Neuron (in vitro differentiated cells): ENCODE results near the gene THAP4.
"Not testable (repeated sequence)": the region's sequence is repeated elsewhere in the genome, so short reads cannot be mapped to it uniquely, and the experiment has no call there.

Experiments
- H2AFZ ChIP-seq: one replicate; pipeline ENCODE4 v1.6.1; 2013; ENCODE audit warnings: low read depth, mild to moderate bottlenecking, inconsistent platforms, low read length, moderate library complexity
- H3K27me3 ChIP-seq: one replicate; pipeline ENCODE4 v1.6.1; 2013; ENCODE audit warnings: low read length; ENCODE audit not compliant: insufficient read depth
- H3K36me3 ChIP-seq: one replicate; pipeline ENCODE4 v1.6.1; 2013; ENCODE audit warnings: low read length; ENCODE audit not compliant: insufficient read depth
- H3K4me1 ChIP-seq: one replicate; pipeline ENCODE4 v1.6.1; 2013; ENCODE audit warnings: low read length; ENCODE audit not compliant: insufficient read depth
- H3K4me3 ChIP-seq: 2 replicates; pipeline ENCODE4 v1.5.1; 2013; ENCODE audit warnings: mild to moderate bottlenecking, low read length, moderate library complexity
- H3K9me3 ChIP-seq: one replicate; pipeline ENCODE4 v1.6.1; 2013; ENCODE audit warnings: low read length

Gene THAP4

GRCh38 chr2:241592126-241592845 is 44.7 kb downstream of the THAP4 start:
- Histone ChIP-seq H3K4me1 (no peaks in the 10 kb centered on the region), H3K9me3 (peaks cover 11% of the 10 kb centered on the region), H3K36me3 (peaks cover 14% of the 10 kb centered on the region), H2AFZ (no peak overlapping the region), H3K4me3 (no peak overlapping the region), H3K27me3 (no peaks in the 10 kb centered on the region)

GRCh38 chr2:241590496-241591455 is 46.2 kb downstream of the THAP4 start:
- Histone ChIP-seq H3K9me3 (peaks cover 22% of the 10 kb centered on the region), H3K36me3 (peaks cover 12% of the 10 kb centered on the region)
- not testable (repeated sequence) for H3K4me1 ChIP-seq, H3K27me3 ChIP-seq, H2AFZ ChIP-seq, H3K4me3 ChIP-seq

- H3K36me3 ChIP-seq = peaks cover 16% of the 10 kb centered on the region
- not testable (repeated sequence) for H3K4me3 ChIP-seq, H3K4me1 ChIP-seq, H2AFZ ChIP-seq, H3K27me3 ChIP-seq
- peaks cover 30% of the 10 kb centered on the region for H3K9me3 ChIP-seq
Observed at GRCh38 chr2:241589863-241590262, 47.1 kb downstream of the THAP4 start.

GRCh38 chr2:241586564-241587264 is 50.2 kb downstream of the THAP4 start:
- H2AFZ ChIP-seq = no peak overlapping the region
- no peaks in the 10 kb centered on the region for H3K4me1 ChIP-seq
- H3K27me3 ChIP-seq = no peaks in the 10 kb centered on the region
- H3K9me3 ChIP-seq = peaks cover 54% of the 10 kb centered on the region
- H3K36me3 ChIP-seq = peaks cover 38% of the 10 kb centered on the region
- no peak overlapping the region for H3K4me3 ChIP-seq

- Histone ChIP-seq H3K27me3 (no peaks in the 10 kb centered on the region), H3K36me3 (peaks cover 34% of the 10 kb centered on the region), H3K9me3 (peaks cover 48% of the 10 kb centered on the region), H3K4me3 (no peak overlapping the region), H2AFZ (no peak overlapping the region), H3K4me1 (no peaks in the 10 kb centered on the region)
Observed at GRCh38 chr2:241584436-241584835, 52.5 kb downstream of the THAP4 start.

GRCh38 chr2:241582806-241583205 is 54.2 kb downstream of the THAP4 start:
- H2AFZ ChIP-seq = no peak overlapping the region
- no peaks in the 10 kb centered on the region for H3K27me3 ChIP-seq
- no peak overlapping the region for H3K4me3 ChIP-seq
- peaks cover 34% of the 10 kb centered on the region for H3K36me3 ChIP-seq
- peaks cover 48% of the 10 kb centered on the region for H3K9me3 ChIP-seq
- no peaks in the 10 kb centered on the region for H3K4me1 ChIP-seq

GRCh38 chr2:241582328-241582727 is 54.6 kb downstream of the THAP4 start:
- Histone ChIP-seq H3K4me1 (no peaks in the 10 kb centered on the region), H2AFZ (no peak overlapping the region), H3K4me3 (no peak overlapping the region), H3K27me3 (no peaks in the 10 kb centered on the region), H3K9me3 (peaks cover 47% of the 10 kb centered on the region), H3K36me3 (peaks cover 34% of the 10 kb centered on the region)

GRCh38 chr2:241579281-241579680 is 57.7 kb downstream of the THAP4 start:
- H3K27me3 ChIP-seq = no peaks in the 10 kb centered on the region
- peaks cover 22% of the 10 kb centered on the region for H3K36me3 ChIP-seq
- no peak overlapping the region for H3K4me3 ChIP-seq
- H3K9me3 ChIP-seq = peaks cover 22% of the 10 kb centered on the region
- H2AFZ ChIP-seq = no peak overlapping the region
- no peaks in the 10 kb centered on the region for H3K4me1 ChIP-seq

GRCh38 chr2:241577413-241578122 is 59.4 kb downstream of the THAP4 start:
- no peaks in the 10 kb centered on the region for H3K27me3 ChIP-seq
- H2AFZ ChIP-seq = no peak overlapping the region
- peaks cover 11% of the 10 kb centered on the region for H3K9me3 ChIP-seq
- no peak overlapping the region for H3K4me3 ChIP-seq
- H3K4me1 ChIP-seq = no peaks in the 10 kb centered on the region
- peaks cover 6% of the 10 kb centered on the region for H3K36me3 ChIP-seq

- Histone ChIP-seq H3K4me1 (no peaks in the 10 kb centered on the region), H3K36me3 (no peaks in the 10 kb centered on the region), H3K27me3 (no peaks in the 10 kb centered on the region), H3K9me3 (peaks cover 3% of the 10 kb centered on the region), H3K4me3 (no peak overlapping the region), H2AFZ (no peak overlapping the region)
Observed at GRCh38 chr2:241576293-241576654, 60.7 kb downstream of the THAP4 start.

- Histone ChIP-seq H3K9me3 (peaks cover 3% of the 10 kb centered on the region), H3K36me3 (no peaks in the 10 kb centered on the region), H3K27me3 (no peaks in the 10 kb centered on the region), H3K4me3 (no peak overlapping the region), H2AFZ (no peak overlapping the region), H3K4me1 (no peaks in the 10 kb centered on the region)
Observed at GRCh38 chr2:241575624-241576292, 61.2 kb downstream of the THAP4 start.

- H3K4me3 ChIP-seq = no peak overlapping the region
- no peaks in the 10 kb centered on the region for H3K36me3 ChIP-seq
- no peaks in the 10 kb centered on the region for H3K27me3 ChIP-seq
- H2AFZ ChIP-seq = no peak overlapping the region
- peaks cover 3% of the 10 kb centered on the region for H3K9me3 ChIP-seq
- no peaks in the 10 kb centered on the region for H3K4me1 ChIP-seq
Observed at GRCh38 chr2:241574911-241575623, 61.9 kb downstream of the THAP4 start.
